ENCODE data around the gene FAM81B. TPM values are rescaled to one million over a fixed set of nuclear protein-coding genes. Genes with fewer than 3 reads are reported as not detected.
"Not testable (repeated sequence)": the region's sequence is repeated elsewhere in the genome, so short reads cannot be mapped to it uniquely, and the experiment has no call there.

FAM81B gene, protein sequence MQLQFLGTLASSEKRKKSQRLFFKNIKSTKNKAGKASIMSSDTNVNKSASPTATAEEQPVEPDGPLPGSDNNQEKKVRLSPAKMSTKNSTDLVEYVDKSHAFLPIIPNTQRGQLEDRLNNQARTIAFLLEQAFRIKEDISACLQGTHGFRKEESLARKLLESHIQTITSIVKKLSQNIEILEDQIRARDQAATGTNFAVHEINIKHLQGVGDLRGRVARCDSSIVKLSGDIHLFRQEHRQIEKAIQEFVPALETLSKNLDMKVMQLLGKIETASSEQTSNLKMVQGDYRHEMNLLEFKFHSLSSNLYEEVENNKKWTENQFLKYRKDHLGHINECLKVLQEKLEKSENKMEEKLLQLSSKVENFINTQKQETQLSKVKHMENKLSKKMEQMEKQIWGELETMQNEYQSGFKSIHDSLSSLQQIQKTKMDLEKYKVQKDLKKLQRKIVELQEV
- not detected in 2 replicates for total RNA-seq (2014; rRNA removed; shearing (Covaris generic))

DNA sequence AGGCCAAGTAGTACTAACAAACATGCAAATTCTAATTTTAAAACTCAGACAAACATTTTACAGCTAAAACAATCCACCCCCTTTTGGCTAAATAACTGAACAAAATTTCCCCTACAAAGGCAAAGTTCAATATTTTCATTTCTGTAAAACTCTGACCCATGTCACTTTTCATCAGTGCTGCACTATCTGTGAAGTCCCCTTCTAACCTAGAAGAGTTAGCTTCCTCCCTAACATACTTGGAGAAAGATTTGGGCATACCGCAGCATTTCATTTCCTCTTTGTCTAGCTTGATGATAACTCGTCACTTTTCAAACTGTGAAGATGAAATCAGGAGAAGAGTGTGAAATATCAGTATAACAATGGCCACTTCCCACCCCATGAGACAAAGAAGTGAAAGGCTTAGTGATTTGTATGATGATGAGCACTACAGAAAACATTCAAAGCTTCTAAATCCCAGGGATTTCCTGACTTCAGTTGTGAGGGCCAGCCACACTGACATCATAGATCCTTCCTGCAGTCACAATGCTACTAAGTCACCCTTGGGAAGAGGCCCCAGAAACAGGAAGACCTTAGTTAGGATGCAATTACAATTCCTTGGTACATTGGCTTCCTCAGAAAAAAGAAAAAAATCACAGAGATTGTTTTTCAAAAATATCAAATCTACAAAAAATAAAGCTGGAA, at the start of gene FAM81B:
Gene FAM81B, plus strand, starts transcription at position 555 of the 681 bp plus-strand sequence. Its CDS starts 24 bp downstream, at position 579.
- no peaks in the 10 kb centered on the region for H3K36me3 ChIP-seq
- no peak for DNase-seq (ENCODE audit: low read depth in 1 of 2, low spot score in 2 of 2)
- H3K27me3 ChIP-seq (replicated peaks), result no peaks in the 10 kb centered on the region
- H3K4me3 ChIP-seq, result no peak within 1 kb of the TSS
- no peaks in the 10 kb centered on the region for H3K4me1 ChIP-seq (replicated peaks)
- H3K27ac ChIP-seq, result no peak within 1 kb of the TSS
- no peaks in the 10 kb centered on the region for H3K9me3 ChIP-seq (replicated peaks)

DNA sequence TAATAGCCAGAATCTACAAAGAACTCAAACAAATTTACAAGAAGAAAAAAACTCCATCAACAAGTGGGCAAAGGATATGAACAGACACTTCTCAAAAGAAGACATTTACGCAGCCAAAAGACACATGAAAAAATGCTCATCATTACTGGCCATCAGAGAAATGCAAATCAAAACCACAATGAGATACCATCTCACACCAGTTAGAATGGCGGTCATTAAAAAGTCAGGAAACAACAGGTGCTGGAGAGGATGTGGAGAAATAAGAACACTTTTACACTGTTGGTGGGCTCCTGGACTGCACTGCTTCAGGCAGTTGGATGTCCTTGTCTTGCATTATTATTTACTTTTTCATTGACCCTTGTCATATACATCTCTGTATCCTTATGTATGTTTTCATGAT, 49.7 kb upstream of the FAM81B start:
- not testable (repeated sequence) for H3K9me3 ChIP-seq (replicated peaks); H3K4me3 ChIP-seq; H3K27ac ChIP-seq; H3K4me1 ChIP-seq (replicated peaks); DNase-seq (ENCODE audit: low read depth in 1 of 2, low spot score in 2 of 2); H3K36me3 ChIP-seq; H3K27me3 ChIP-seq (replicated peaks)

DNA sequence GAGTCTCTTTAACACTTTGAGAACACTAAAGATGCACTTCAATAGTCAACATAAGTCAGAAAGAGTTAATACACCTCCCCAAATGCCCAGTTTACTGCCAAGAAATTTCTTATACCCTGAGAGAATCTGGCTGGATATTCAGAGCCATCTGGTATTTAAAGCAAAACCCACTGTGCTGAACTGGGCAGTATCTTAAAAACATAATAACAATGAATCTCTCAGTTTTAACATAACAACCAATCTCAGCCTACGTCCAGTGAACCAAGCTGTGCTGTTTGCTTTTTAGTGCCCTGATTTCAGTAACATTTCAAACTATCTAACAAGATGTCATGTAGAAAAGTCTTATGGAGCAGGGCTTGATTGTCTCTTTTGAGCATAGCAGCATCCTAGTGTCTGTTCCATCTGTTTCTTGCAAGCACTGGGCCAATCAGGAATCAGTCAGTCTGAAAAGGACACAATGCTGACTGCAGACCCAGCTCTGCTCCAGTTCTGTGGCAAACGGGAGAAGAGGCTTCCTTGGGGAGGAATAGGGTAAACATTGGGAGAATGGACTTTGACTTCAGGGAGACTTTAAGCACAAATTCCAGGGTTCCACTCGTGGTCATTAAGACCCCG, 43.6 kb upstream of the FAM81B start:
- no peaks in the 10 kb centered on the region for H3K36me3 ChIP-seq
- no peak overlapping the region for H3K27ac ChIP-seq
- H3K4me3 ChIP-seq, result no peak overlapping the region
- no peaks in the 10 kb centered on the region for H3K27me3 ChIP-seq (replicated peaks)
- DNase-seq (ENCODE audit: low read depth in 1 of 2, low spot score in 2 of 2), result no peak
- H3K9me3 ChIP-seq (replicated peaks), result no peaks in the 10 kb centered on the region
- no peaks in the 10 kb centered on the region for H3K4me1 ChIP-seq (replicated peaks)

DNA sequence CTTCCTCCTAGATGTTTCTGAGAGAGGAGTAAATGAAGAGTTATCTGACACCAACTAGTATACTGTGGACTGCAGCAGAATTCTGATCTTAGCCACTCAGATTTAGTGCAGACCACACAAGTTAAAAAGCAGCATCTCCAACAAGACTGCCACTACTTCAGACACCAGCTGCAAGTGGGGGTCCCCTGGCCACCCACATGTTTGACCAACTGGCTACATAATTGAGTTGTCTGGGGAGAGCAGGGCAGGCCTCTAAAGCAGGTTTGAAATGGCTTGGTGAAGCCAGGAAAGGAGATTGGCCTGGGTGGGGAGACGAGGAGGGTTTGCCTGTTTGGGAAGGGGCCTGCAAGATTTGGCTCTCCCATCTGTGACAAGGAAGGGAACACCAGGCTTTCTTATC, 40.5 kb upstream of the FAM81B start:
- Histone ChIP-seq H3K4me3 (no peak overlapping the region), H3K36me3 (no peaks in the 10 kb centered on the region)

DNA sequence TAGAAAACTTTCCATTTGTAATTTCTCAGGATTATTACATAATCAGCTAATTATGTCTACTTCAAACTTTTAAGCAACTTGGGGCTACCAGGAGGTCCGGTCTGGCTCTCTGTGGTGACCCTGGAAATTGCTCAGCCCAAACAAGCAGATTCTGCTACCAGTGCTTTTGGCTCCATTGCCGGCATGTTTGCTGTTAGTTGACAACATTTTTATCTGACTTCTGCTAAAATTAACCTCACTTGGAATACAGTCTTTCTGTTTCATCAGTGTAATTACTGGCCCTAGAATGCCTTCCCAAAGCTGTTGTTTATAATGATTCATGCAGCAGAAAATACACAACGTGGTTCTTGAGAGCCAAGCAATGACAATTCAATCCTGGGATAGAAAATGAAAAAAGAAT, 38.5 kb upstream of the FAM81B start:
- no peak overlapping the region for H3K4me3 ChIP-seq
- DNase-seq (ENCODE audit: low read depth in 1 of 2, low spot score in 2 of 2), result no peak
- no peaks in the 10 kb centered on the region for H3K27me3 ChIP-seq (replicated peaks)
- H3K36me3 ChIP-seq, result no peaks in the 10 kb centered on the region
- no peaks in the 10 kb centered on the region for H3K4me1 ChIP-seq (replicated peaks)
- H3K27ac ChIP-seq, result no peak overlapping the region
- H3K9me3 ChIP-seq (replicated peaks), result no peaks in the 10 kb centered on the region

More for the DNA sequence above, 40.5 kb upstream of the FAM81B start:
- Histone ChIP-seq H3K4me1 (replicated peaks) (no peaks in the 10 kb centered on the region), H3K9me3 (replicated peaks) (no peaks in the 10 kb centered on the region), H3K27me3 (replicated peaks) (no peaks in the 10 kb centered on the region), H3K27ac (no peak overlapping the region)
- no peak for DNase-seq (ENCODE audit: low read depth in 1 of 2, low spot score in 2 of 2)

DNA sequence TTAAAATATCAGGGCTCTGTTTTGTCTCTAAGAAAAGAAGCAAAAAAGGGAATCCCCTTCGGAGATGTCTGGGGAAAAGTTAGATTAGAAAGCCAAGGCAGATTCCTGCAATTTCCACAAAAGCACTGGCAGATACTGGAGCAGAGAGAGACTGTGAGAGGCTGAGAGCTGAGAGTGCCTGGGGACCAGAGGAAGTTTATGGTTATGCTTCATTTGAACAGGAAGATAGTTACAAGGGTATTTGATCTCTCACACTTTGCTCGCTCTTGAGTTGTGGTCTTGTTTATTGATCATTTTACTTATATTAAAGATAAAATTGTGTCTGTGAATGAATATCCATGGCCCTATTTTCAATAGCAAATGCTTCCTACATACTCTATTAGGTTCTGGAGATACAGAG, 32.8 kb upstream of the FAM81B start:
- H3K27me3 ChIP-seq (replicated peaks), result no peaks in the 10 kb centered on the region
- no peak for DNase-seq (ENCODE audit: low read depth in 1 of 2, low spot score in 2 of 2)
- H3K4me1 ChIP-seq (replicated peaks), result no peaks in the 10 kb centered on the region
- no peak overlapping the region for H3K27ac ChIP-seq
- H3K9me3 ChIP-seq (replicated peaks), result no peaks in the 10 kb centered on the region
- no peaks in the 10 kb centered on the region for H3K36me3 ChIP-seq
- H3K4me3 ChIP-seq, result no peak overlapping the region

DNA sequence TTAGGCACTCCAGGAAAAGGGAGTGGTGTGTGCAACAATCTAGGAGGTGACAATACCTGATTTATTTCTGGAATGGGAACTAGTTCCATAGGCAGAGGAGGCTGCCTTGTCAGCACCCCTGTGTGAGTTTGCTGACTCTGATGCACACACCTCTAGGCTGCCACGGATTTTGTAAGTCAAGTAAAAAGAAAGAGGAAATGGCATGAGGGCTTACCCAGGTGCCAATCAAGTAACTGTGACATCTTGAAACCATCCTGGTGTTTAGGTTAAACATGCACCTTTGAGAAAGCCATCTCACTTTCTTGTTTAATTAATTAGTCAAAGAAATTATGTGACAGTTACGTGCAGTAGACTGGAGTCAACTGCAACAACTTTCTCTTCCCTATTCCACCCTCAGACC, 32.3 kb upstream of the FAM81B start:
- H3K4me1 ChIP-seq (replicated peaks), result no peaks in the 10 kb centered on the region
- no peaks in the 10 kb centered on the region for H3K36me3 ChIP-seq
- H3K9me3 ChIP-seq (replicated peaks), result no peaks in the 10 kb centered on the region
- H3K27me3 ChIP-seq (replicated peaks), result no peaks in the 10 kb centered on the region
- no peak overlapping the region for H3K27ac ChIP-seq
- DNase-seq (ENCODE audit: low read depth in 1 of 2, low spot score in 2 of 2), result no peak
- no peak overlapping the region for H3K4me3 ChIP-seq

DNA sequence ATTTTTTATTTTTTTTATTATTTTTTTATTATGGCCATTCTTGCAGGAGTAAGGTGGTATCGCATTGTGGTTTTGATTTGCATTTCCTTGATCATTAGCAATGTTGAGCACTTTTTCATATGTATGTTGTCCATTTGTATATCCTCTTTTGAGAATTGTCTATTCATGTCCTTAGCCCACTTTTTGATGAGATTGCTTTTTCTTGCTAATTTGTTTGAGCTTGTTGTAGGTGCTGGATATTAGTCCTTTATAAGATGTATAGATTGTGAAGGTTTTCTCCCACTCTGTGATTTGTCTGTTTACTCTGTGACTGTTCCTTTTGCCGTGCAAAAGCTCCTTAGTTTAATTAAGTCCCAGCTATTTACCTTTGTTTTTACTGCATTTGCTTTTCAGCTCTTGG, 30.5 kb upstream of the FAM81B start:
- H3K36me3 ChIP-seq; H3K9me3 ChIP-seq (replicated peaks); H3K4me3 ChIP-seq; H3K27me3 ChIP-seq (replicated peaks); H3K27ac ChIP-seq; H3K4me1 ChIP-seq (replicated peaks); DNase-seq (ENCODE audit: low read depth in 1 of 2, low spot score in 2 of 2): not testable (repeated sequence)

DNA sequence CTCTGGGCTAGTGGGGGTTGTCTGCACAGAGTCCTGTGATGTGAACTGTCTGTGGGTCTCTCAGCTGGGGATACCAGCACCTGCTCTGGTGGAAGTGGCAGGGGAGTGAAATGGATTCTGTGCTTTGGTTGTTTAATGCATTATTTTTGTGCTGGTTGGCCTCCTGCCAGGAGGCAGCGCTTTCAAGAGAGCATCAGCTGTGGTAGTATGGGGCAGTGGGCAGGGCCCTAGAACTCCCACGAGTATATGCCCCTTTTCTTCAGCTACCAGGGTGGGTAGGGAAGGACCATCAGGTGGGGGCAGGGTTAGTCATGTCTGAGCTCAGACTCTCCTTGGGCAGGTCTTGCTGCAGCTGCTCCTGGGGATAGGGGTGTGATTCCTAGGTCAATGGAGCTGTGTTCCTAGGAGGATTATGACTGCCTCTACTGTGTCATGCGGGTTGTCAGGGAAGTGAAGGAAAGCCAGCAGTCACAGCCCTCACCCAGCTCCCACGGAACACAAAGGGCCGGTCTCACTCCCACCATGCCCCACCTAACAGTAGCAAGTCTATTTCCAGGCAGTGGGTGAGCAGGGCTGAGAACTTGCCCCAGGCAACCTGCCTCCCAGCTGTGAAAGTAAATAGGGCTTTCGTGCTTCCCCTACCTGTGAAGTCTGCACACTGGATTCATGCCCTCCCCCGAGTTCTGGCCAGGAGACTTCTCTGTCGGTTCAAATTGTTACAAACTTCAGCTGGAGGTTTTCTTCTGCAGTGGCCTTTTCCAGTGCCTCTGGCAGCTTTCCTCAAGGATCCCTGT, 25.7 kb upstream of the FAM81B start:
- no peak overlapping the region for H3K27ac ChIP-seq
- 0 out of 2 replicates have a peak, but pooled peaks cover 3% of the 10 kb centered on the region for H3K27me3 ChIP-seq (replicated peaks)
- H3K36me3 ChIP-seq, result no peaks in the 10 kb centered on the region
- H3K4me1 ChIP-seq (replicated peaks), result no peaks in the 10 kb centered on the region
- no peak for DNase-seq (ENCODE audit: low read depth in 1 of 2, low spot score in 2 of 2)
- no peaks in the 10 kb centered on the region for H3K9me3 ChIP-seq (replicated peaks)
- no peak overlapping the region for H3K4me3 ChIP-seq

DNA sequence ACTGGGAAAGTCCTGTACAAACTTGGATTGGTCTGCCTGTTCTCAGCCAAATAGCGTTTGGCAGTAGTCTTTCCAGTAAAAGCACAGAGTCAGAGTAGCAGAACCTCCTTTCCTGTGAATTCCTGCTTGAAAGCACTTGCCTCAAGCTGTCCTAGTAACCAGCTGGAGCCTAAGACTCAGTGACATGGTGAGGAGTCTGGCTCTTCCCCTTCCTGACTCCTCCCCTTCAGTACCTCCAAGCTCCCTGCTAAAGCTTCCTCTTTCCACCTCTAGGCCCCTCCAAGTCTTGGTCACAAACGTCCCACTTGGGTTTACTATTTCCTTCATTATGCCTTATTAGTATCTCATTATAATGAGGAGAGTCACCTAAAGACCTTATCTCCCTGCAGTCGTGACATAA, 21.4 kb upstream of the FAM81B start:
- Histone ChIP-seq H3K9me3 (replicated peaks) (no peaks in the 10 kb centered on the region), H3K27me3 (replicated peaks) (peaks cover 3% of the 10 kb centered on the region; the same call in 1 of the 2 replicates), H3K4me1 (replicated peaks) (no peaks in the 10 kb centered on the region), H3K4me3 (no peak overlapping the region), H3K36me3 (no peaks in the 10 kb centered on the region), H3K27ac (no peak overlapping the region)
- no peak for DNase-seq (ENCODE audit: low read depth in 1 of 2, low spot score in 2 of 2)

DNA sequence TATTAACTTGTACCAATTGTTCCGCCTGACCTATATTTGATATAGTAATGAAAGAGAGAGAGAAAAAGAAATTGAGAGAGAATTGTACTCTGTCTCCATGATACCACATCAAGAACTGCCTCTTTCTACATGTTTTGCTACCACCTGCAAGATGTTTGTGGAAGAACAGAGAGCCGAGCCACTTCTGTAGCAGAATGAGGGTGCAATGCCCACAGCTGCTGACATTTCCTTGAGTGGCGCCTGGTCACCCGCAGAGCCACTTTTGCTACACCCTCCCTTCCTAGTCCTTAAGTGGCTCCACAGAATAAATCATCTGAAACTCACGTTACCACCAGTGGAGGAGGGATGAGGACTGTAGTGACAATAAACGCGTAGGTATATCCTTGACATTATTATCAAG, 17.1 kb upstream of the FAM81B start:
- Histone ChIP-seq H3K27ac (no peak overlapping the region), H3K36me3 (no peaks in the 10 kb centered on the region), H3K4me3 (no peak overlapping the region), H3K9me3 (replicated peaks) (no peaks in the 10 kb centered on the region), H3K4me1 (replicated peaks) (no peaks in the 10 kb centered on the region), H3K27me3 (replicated peaks) (peaks cover 3% of the 10 kb centered on the region; the same call in 1 of the 2 replicates)
- DNase-seq (ENCODE audit: low read depth in 1 of 2, low spot score in 2 of 2), result no peak

DNA sequence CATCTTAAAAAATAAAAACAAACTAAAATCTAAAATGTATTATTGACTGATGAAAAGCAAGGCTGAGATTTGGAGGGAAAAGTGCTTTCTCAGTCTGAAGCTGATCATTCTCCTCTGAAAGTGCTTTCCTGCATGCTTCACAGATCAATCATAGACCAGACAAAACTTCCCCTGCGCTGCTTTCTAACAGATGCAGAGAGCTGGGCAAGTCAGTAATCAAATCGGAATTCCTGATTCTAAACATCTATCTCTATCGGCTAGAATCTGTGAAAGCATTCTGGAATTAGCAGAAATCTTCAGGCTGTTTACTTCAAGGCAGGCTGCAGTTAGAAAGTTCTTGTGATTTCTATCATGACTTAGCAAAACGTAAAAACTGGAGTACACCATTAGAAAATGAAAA, 15.6 kb upstream of the FAM81B start:
- no peaks in the 10 kb centered on the region; the same call in 1 of the 2 replicates for H3K27me3 ChIP-seq (replicated peaks)
- H3K4me1 ChIP-seq (replicated peaks), result no peaks in the 10 kb centered on the region
- no peak for DNase-seq (ENCODE audit: low read depth in 1 of 2, low spot score in 2 of 2)

DNA sequence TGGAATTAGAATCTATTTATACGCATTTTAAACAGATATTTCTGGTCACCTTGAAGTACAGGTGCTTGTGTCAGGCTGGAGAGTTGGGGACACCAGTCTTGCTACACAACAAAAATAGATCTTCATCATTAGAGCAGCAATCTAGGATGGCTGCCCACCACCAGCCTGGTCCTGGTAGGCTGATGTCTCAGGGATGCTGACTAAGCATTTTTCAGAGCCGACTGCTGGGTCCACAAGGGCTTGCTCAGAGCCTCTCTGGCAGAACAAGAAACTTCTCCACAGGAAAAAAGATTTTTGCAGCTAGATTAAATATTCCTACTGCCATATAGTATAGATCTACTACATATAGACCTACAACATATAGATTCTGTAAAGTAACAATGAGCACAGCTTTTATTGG, 12.0 kb upstream of the FAM81B start:
- no peaks in the 10 kb centered on the region for H3K9me3 ChIP-seq (replicated peaks)
- H3K36me3 ChIP-seq, result no peaks in the 10 kb centered on the region
- H3K4me1 ChIP-seq (replicated peaks), result no peaks in the 10 kb centered on the region
- H3K27ac ChIP-seq, result no peak overlapping the region
- no peak for DNase-seq (ENCODE audit: low read depth in 1 of 2, low spot score in 2 of 2)
- no peak overlapping the region for H3K4me3 ChIP-seq
- no peaks in the 10 kb centered on the region; the same call in 1 of the 2 replicates for H3K27me3 ChIP-seq (replicated peaks)

More for the DNA sequence above, 15.6 kb upstream of the FAM81B start:
- Histone ChIP-seq H3K36me3 (no peaks in the 10 kb centered on the region), H3K27ac (no peak overlapping the region), H3K9me3 (replicated peaks) (no peaks in the 10 kb centered on the region), H3K4me3 (no peak overlapping the region)

Data from SJSA1 (cell line).